ENCODE measurements around the gene STK24.

STK24 gene

DNA sequence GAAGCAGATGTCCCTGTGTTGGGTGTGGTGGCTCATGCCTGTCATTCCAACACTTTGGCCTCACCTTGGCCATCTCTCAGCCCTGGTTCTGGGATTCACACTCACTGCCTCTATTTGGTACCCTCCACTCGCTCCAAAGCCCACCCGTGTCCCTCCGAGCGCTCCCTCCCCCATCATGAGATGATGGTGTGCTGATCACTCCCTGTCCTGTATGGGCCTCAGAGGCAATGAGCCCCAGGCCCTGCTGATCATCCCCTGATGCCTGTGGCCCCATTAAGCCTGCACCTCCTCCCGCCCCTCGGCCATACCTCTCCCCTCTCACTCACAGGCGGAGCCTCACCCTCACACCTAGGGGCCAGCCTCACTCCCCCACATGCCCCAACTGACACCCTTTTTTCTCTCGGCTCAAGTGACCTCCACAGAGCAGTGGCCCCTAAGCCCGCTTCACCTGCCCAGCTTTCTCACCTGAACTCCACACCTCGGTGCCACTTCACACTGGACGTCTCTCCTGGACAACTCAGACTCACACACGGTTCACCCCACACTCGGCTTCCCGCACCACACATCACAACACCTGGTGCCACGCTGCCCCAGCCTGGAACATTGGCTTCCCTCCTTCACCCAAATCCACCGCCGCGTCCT is 114.5 kb downstream of the STK24 start:
- no peak overlapping the region for H2BK5ac ChIP-seq (ENCODE audit: low read length)
- H2AK5ac ChIP-seq (ENCODE audit: low read length) = no peak overlapping the region
- no peak overlapping the region for H2BK15ac ChIP-seq (replicated peaks; ENCODE audit: low read depth)
- no peak for DNase-seq
- H3K79me1 ChIP-seq (ENCODE audit: low read length) = peaks cover 16% of the 10 kb centered on the region
- H2BK120ac ChIP-seq (ENCODE audit: low read depth, low read length) = no peak overlapping the region
- no peaks in the 10 kb centered on the region for H3K4me1 ChIP-seq (ENCODE audit: control insufficient read depth, low read depth, low read length)
- peak overlapping the region; percentile 18 for H3K23ac ChIP-seq (ENCODE audit: low read length)
- WGBS (ENCODE audit: extremely low coverage, insufficient coverage, low lambda C conversion rate) = no CpG with 5 or more reads among the region's 18 CpGs
- H3K9ac ChIP-seq (ENCODE audit: low read length) = no peak overlapping the region
- no peak overlapping the region for H4K8ac ChIP-seq (ENCODE audit: low read depth, low read length)
- no peak overlapping the region for H3K4me3 ChIP-seq (ENCODE audit: low read length)
- H3K79me2 ChIP-seq (ENCODE audit: control insufficient read depth, insufficient read depth, low read length) = peaks cover 5% of the 10 kb centered on the region
- H3K4me2 ChIP-seq (ENCODE audit: low read length) = no peak overlapping the region
- no peak overlapping the region for H3K4ac ChIP-seq (ENCODE audit: low read depth, low read length)
- H3K56ac ChIP-seq (ENCODE audit: low read length) = no peak overlapping the region
- no peak overlapping the region for H3K27ac ChIP-seq (ENCODE audit: low read depth, low read length)
- H4K5ac ChIP-seq (ENCODE audit: low read length) = no peak overlapping the region
- H3K36me3 ChIP-seq (ENCODE audit: control insufficient read depth, insufficient read depth, low read length) = peaks cover 3% of the 10 kb centered on the region
- H3K27me3 ChIP-seq (ENCODE audit: insufficient read depth, low read length, poor library complexity) = no peaks in the 10 kb centered on the region
- H3K18ac ChIP-seq (ENCODE audit: low read length) = no peak overlapping the region

DNA sequence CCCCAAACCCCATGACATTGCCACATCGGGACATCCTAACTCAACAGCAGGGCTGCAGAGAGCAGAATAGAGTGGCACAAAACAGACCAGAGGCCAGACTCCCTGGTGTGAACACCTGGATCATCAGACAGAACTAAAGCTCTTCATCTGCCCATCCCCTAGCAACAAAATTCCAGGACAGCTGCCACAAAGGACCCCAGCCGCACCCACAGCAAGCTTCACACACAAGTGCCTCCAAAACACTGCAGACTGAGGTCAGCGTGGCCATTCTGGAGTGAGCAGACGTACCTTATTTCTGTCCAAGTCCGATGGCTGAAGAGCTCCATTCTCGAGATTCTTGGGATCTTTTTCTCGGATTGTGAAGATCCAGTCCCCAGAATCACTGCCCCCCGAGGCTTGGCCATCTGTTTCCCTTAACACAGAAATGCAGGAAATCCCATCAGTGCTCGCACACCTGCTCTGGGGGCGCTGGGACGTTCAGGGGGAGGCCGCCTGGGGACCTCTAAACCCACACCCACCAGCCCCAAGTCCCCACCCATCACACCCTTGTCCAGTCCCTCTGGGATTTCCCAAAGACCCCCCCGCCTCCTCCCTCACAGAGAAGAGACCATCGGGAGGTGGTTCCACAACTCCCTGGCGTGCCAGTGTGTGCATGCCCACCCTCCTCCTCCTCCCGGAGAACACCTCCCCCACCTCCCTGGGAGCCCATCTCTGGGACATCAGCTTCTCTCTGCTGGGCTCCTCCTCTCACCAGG is 115.2 kb downstream of the STK24 start:
- no peak overlapping the region for H2BK120ac ChIP-seq (ENCODE audit: low read depth, low read length)
- no peak overlapping the region for H2AK5ac ChIP-seq (ENCODE audit: low read length)
- peaks cover 3% of the 10 kb centered on the region for H3K36me3 ChIP-seq (ENCODE audit: control insufficient read depth, insufficient read depth, low read length)
- H4K5ac ChIP-seq (ENCODE audit: low read length) = no peak overlapping the region
- H3K23ac ChIP-seq (ENCODE audit: low read length) = no peak overlapping the region
- no peak overlapping the region for H3K4me3 ChIP-seq (ENCODE audit: low read length)
- no CpG with 5 or more reads among the region's 16 CpGs for WGBS (ENCODE audit: extremely low coverage, insufficient coverage, low lambda C conversion rate)
- no peaks in the 10 kb centered on the region for H3K27me3 ChIP-seq (ENCODE audit: insufficient read depth, low read length, poor library complexity)
- no peak overlapping the region for H2BK15ac ChIP-seq (replicated peaks; ENCODE audit: low read depth)
- no peak overlapping the region for H4K8ac ChIP-seq (ENCODE audit: low read depth, low read length)
- no peak overlapping the region for H2BK5ac ChIP-seq (ENCODE audit: low read length)
- peaks cover 16% of the 10 kb centered on the region for H3K79me1 ChIP-seq (ENCODE audit: low read length)
- peaks cover 5% of the 10 kb centered on the region for H3K79me2 ChIP-seq (ENCODE audit: control insufficient read depth, insufficient read depth, low read length)
- no peak overlapping the region for H3K18ac ChIP-seq (ENCODE audit: low read length)
- H3K4me2 ChIP-seq (ENCODE audit: low read length) = no peak overlapping the region
- no peak overlapping the region for H3K4ac ChIP-seq (ENCODE audit: low read depth, low read length)
- no peak overlapping the region for H3K27ac ChIP-seq (ENCODE audit: low read depth, low read length)
- H3K56ac ChIP-seq (ENCODE audit: low read length) = no peak overlapping the region
- H3K9ac ChIP-seq (ENCODE audit: low read length) = no peak overlapping the region
- no peaks in the 10 kb centered on the region for H3K4me1 ChIP-seq (ENCODE audit: control insufficient read depth, low read depth, low read length)
- DNase-seq = no peak

DNA sequence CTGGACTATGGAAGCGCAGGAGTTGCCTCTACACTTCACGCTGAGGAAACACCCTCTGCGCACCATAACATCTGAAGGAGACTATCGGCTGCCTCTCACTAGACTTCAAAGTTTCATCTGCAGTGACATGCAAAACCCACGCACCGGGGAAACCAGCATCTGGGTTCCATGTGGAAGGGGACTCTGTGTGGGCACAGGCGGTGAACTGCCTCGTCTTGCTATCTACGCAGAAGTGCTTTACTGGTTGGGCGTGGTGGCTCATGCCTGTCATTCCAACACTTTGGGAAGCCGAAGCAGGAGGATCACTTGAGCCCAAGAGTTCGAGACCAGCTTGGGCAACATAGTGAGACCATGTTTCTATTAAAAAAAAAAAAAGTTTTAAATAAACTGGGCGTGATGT is 116.4 kb downstream of the STK24 start:
- Histone ChIP-seq H3K56ac (ENCODE audit: low read length) (no peak overlapping the region), H2BK15ac (replicated peaks; ENCODE audit: low read depth) (no peak overlapping the region), H3K4me3 (ENCODE audit: low read length) (no peak overlapping the region), H3K27me3 (ENCODE audit: insufficient read depth, low read length, poor library complexity) (no peaks in the 10 kb centered on the region), H3K36me3 (ENCODE audit: control insufficient read depth, insufficient read depth, low read length) (peaks cover 3% of the 10 kb centered on the region), H3K79me1 (ENCODE audit: low read length) (peaks cover 16% of the 10 kb centered on the region), H3K79me2 (ENCODE audit: control insufficient read depth, insufficient read depth, low read length) (peaks cover 5% of the 10 kb centered on the region), H3K4ac (ENCODE audit: low read depth, low read length) (no peak overlapping the region), H3K27ac (ENCODE audit: low read depth, low read length) (no peak overlapping the region), H2AK5ac (ENCODE audit: low read length) (no peak overlapping the region), H4K5ac (ENCODE audit: low read length) (no peak overlapping the region), H3K23ac (ENCODE audit: low read length) (no peak overlapping the region), H4K8ac (ENCODE audit: low read depth, low read length) (no peak overlapping the region), H3K18ac (ENCODE audit: low read length) (no peak overlapping the region), H3K9ac (ENCODE audit: low read length) (no peak overlapping the region), H2BK120ac (ENCODE audit: low read depth, low read length) (no peak overlapping the region), H2BK5ac (ENCODE audit: low read length) (no peak overlapping the region), H3K4me1 (ENCODE audit: control insufficient read depth, low read depth, low read length) (no peaks in the 10 kb centered on the region), H3K4me2 (ENCODE audit: low read length) (no peak overlapping the region)
- WGBS (ENCODE audit: extremely low coverage, insufficient coverage, low lambda C conversion rate) = no CpG with 5 or more reads among the region's 13 CpGs
- DNase-seq = no peak

DNA sequence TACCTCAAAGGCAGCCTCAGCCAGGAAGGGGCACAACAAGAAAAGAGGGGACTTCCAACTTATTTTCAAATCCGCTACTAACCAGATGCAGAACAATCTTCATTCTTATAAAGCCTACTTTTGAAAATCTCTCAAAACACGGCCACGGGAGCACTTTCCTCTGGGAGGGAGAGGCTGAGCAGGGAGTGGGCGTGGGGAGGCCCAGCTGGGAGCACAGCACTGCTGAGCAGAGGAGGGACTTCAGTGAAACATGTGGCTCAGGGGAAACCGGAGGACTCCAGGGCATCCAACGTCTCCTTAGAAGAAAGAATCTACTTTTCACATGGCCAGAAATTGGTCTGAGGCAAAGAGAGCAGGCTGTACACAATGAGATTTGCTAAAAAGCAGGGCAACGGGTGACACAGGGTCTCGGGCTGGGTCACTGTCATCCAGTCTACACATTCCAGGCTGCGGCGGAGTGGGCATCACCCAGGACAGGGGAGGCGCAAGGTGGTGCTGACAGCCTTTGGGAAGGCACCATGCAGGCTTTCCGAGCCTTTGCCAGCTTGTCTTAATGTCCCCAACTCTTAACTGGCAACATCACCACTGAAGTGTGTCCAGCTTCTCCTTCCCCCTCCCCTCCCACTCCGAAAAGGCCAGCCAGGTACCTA is 117.1 kb downstream of the STK24 start:
- Histone ChIP-seq H3K4ac (ENCODE audit: low read depth, low read length) (no peak overlapping the region), H3K36me3 (ENCODE audit: control insufficient read depth, insufficient read depth, low read length) (peaks cover 1% of the 10 kb centered on the region)
- no CpG with 5 or more reads among the region's 13 CpGs for WGBS (ENCODE audit: extremely low coverage, insufficient coverage, low lambda C conversion rate)

DNA sequence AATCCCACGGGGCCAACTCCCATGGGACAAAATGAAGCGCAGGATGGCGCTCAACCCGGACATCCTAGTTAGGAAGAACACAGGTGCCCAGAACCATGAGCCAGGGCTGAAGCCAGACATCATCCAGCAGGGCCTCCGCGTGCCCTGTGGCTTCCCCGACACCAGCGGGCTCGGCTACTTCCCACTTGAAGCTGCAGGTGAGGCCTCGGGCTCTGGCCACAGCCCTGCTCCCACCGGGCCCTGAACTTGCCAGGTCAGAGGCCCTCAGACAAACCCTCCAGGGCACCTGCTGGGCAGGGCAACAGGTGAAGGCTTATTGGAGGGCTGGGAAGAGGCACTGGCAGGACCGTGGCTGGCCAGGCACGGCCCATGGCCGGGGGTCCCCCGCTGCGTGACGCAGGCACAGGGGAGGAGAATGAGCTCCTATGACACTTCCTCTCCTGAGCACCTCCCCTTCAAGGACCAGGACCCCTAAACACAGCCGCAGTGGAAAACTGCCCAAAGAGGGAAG is 117.7 kb downstream of the STK24 start:
- Histone ChIP-seq H2BK5ac (ENCODE audit: low read length) (no peak overlapping the region), H3K4me2 (ENCODE audit: low read length) (no peak overlapping the region), H3K27me3 (ENCODE audit: insufficient read depth, low read length, poor library complexity) (no peaks in the 10 kb centered on the region), H3K18ac (ENCODE audit: low read length) (no peak overlapping the region), H3K9ac (ENCODE audit: low read length) (no peak overlapping the region), H3K27ac (ENCODE audit: low read depth, low read length) (no peak overlapping the region), H3K79me1 (ENCODE audit: low read length) (peaks cover 11% of the 10 kb centered on the region), H4K5ac (ENCODE audit: low read length) (no peak overlapping the region), H2BK120ac (ENCODE audit: low read depth, low read length) (no peak overlapping the region), H3K79me2 (ENCODE audit: control insufficient read depth, insufficient read depth, low read length) (peaks cover 5% of the 10 kb centered on the region), H2AK5ac (ENCODE audit: low read length) (no peak overlapping the region), H3K36me3 (ENCODE audit: control insufficient read depth, insufficient read depth, low read length) (peaks cover 1% of the 10 kb centered on the region), H3K23ac (ENCODE audit: low read length) (no peak overlapping the region), H3K4me3 (ENCODE audit: low read length) (no peak overlapping the region), H3K4me1 (ENCODE audit: control insufficient read depth, low read depth, low read length) (no peaks in the 10 kb centered on the region), H2BK15ac (replicated peaks; ENCODE audit: low read depth) (no peak overlapping the region), H3K4ac (ENCODE audit: low read depth, low read length) (no peak overlapping the region), H4K8ac (ENCODE audit: low read depth, low read length) (no peak overlapping the region), H3K56ac (ENCODE audit: low read length) (no peak overlapping the region)
- DNase-seq = no peak
- no CpG with 5 or more reads among the region's 18 CpGs for WGBS (ENCODE audit: extremely low coverage, insufficient coverage, low lambda C conversion rate)

More for the DNA sequence above, 117.1 kb downstream of the STK24 start:
- no peak overlapping the region for H2AK5ac ChIP-seq (ENCODE audit: low read length)
- no peak overlapping the region for H4K8ac ChIP-seq (ENCODE audit: low read depth, low read length)
- H3K56ac ChIP-seq (ENCODE audit: low read length) = no peak overlapping the region
- H2BK5ac ChIP-seq (ENCODE audit: low read length) = no peak overlapping the region
- no peak overlapping the region for H3K4me3 ChIP-seq (ENCODE audit: low read length)
- H3K27ac ChIP-seq (ENCODE audit: low read depth, low read length) = no peak overlapping the region
- DNase-seq = no peak
- no peak overlapping the region for H2BK120ac ChIP-seq (ENCODE audit: low read depth, low read length)
- no peaks in the 10 kb centered on the region for H3K4me1 ChIP-seq (ENCODE audit: control insufficient read depth, low read depth, low read length)
- no peak overlapping the region for H3K9ac ChIP-seq (ENCODE audit: low read length)
- no peak overlapping the region for H4K5ac ChIP-seq (ENCODE audit: low read length)
- no peak overlapping the region for H2BK15ac ChIP-seq (replicated peaks; ENCODE audit: low read depth)
- no peak overlapping the region for H3K18ac ChIP-seq (ENCODE audit: low read length)
- H3K79me2 ChIP-seq (ENCODE audit: control insufficient read depth, insufficient read depth, low read length) = peaks cover 5% of the 10 kb centered on the region
- H3K23ac ChIP-seq (ENCODE audit: low read length) = no peak overlapping the region
- H3K4me2 ChIP-seq (ENCODE audit: low read length) = no peak overlapping the region
- peaks cover 12% of the 10 kb centered on the region for H3K79me1 ChIP-seq (ENCODE audit: low read length)
- no peaks in the 10 kb centered on the region for H3K27me3 ChIP-seq (ENCODE audit: insufficient read depth, low read length, poor library complexity)
